ACC112 (cell line): ENCODE data around the gene UNC13D.
A peak's percentile ranks its signal among the peaks of the same experiment; 100 is the strongest.

Experiments used
- H2AFZ ChIP-seq: fragments of 200-600 bp; sonication (generic); one replicate; pipeline ENCODE4 v1.6.0; 2017; ENCODE audit warnings: antibody characterized with exemption, low read length; ENCODE audit not compliant: unreplicated experiment
- H3K27ac ChIP-seq: fragments of 200-600 bp; sonication (generic); 2 replicates; pipeline ENCODE4 v1.5.1; 2014; ENCODE audit warnings: low read depth, mild to moderate bottlenecking, antibody characterized with exemption, low read length, moderate library complexity
- H3K27me3 ChIP-seq: fragments of 200-600 bp; sonication (generic); 2 replicates; pipeline ENCODE4 v1.6.1; 2014; ENCODE audit warnings: mild to moderate bottlenecking, antibody characterized with exemption, low read length, moderate library complexity, mixed read lengths; ENCODE audit not compliant: insufficient read depth
- H3K36me3 ChIP-seq: fragments of 200-600 bp; sonication (generic); 2 replicates; pipeline ENCODE4 v1.6.1; 2016; ENCODE audit warnings: mild to moderate bottlenecking, antibody characterized with exemption, low read length, moderate library complexity, mixed read lengths; ENCODE audit not compliant: insufficient read depth
- H3K4me1 ChIP-seq: fragments of 200-600 bp; sonication (generic); one replicate; pipeline ENCODE4 v1.6.1; 2016; ENCODE audit warnings: low read length, mixed read lengths; ENCODE audit not compliant: insufficient read depth, unreplicated experiment, control insufficient read depth
- H3K4me3 ChIP-seq: fragments of 200-600 bp; sonication (generic); 2 replicates; pipeline ENCODE4 v1.5.1; 2014; ENCODE audit warnings: mild to moderate bottlenecking, low read depth, low read length
- H3K79me2 ChIP-seq: fragments of 200-600 bp; sonication (generic); one replicate; pipeline ENCODE4 v1.6.0; 2016; ENCODE audit warnings: low read length; ENCODE audit not compliant: control insufficient read depth, unreplicated experiment, insufficient read depth

Gene UNC13D

GRCh38 chr17:75848523-75849278, 4.5 kb upstream of the UNC13D start:
- Histone ChIP-seq H3K4me3 (no peak overlapping the region), H3K4me1 (peaks cover 28% of the 10 kb centered on the region), H2AFZ (no peak overlapping the region), H3K27me3 (no peaks in the 10 kb centered on the region), H3K79me2 (peaks cover 3% of the 10 kb centered on the region), H3K27ac (no peak overlapping the region), H3K36me3 (no peaks in the 10 kb centered on the region; the same call in 1 of the 2 replicates)

GRCh38 chr17:75847614-75848522, 3.7 kb upstream of the UNC13D start:
- Histone ChIP-seq H3K4me1 (peaks cover 20% of the 10 kb centered on the region), H3K36me3 (no peaks in the 10 kb centered on the region; the same call in 1 of the 2 replicates), H3K27me3 (no peaks in the 10 kb centered on the region), H2AFZ (no peak overlapping the region), H3K27ac (no peak overlapping the region), H3K4me3 (no peak overlapping the region), H3K79me2 (peaks cover 3% of the 10 kb centered on the region)

GRCh38 chr17:75846692-75847613, 2.7 kb upstream of the UNC13D start:
- H3K27me3 ChIP-seq: no peaks in the 10 kb centered on the region
- no peak overlapping the region for H2AFZ ChIP-seq
- H3K4me3 ChIP-seq: no peak overlapping the region
- no peaks in the 10 kb centered on the region for H3K79me2 ChIP-seq
- H3K27ac ChIP-seq: no peak overlapping the region
- peaks cover 16% of the 10 kb centered on the region for H3K4me1 ChIP-seq
- H3K36me3 ChIP-seq: no peaks in the 10 kb centered on the region; the same call in 1 of the 2 replicates

- H3K27ac ChIP-seq: no peak overlapping the region
Measured at GRCh38 chr17:75845933-75846691, 1.9 kb upstream of the UNC13D start.

GRCh38 chr17:75845058-75845711, 981 bp upstream of the UNC13D start:
- Histone ChIP-seq H3K27ac (peak overlapping the region; percentile 26; the same call in 1 of the 2 replicates), H2AFZ (no peak overlapping the region), H3K79me2 (no peaks in the 10 kb centered on the region), H3K36me3 (no peaks in the 10 kb centered on the region; the same call in 1 of the 2 replicates), H3K4me3 (no peak overlapping the region), H3K4me1 (peaks cover 16% of the 10 kb centered on the region), H3K27me3 (no peaks in the 10 kb centered on the region)

More at GRCh38 chr17:75845933-75846691, 1.9 kb upstream of the UNC13D start:
- H3K27me3 ChIP-seq: no peaks in the 10 kb centered on the region
- no peak overlapping the region for H3K4me3 ChIP-seq
- H3K4me1 ChIP-seq: peaks cover 16% of the 10 kb centered on the region
- H2AFZ ChIP-seq: no peak overlapping the region
- H3K36me3 ChIP-seq: no peaks in the 10 kb centered on the region; the same call in 1 of the 2 replicates
- no peaks in the 10 kb centered on the region for H3K79me2 ChIP-seq

GRCh38 chr17:75844530-75845057, 390 bp upstream of the UNC13D start:
- peak overlapping the region; percentile 26; the same call in 1 of the 2 replicates for H3K27ac ChIP-seq
- H3K79me2 ChIP-seq: no peaks in the 10 kb centered on the region
- H3K27me3 ChIP-seq: no peaks in the 10 kb centered on the region
- no peak overlapping the region for H3K4me3 ChIP-seq
- no peaks in the 10 kb centered on the region; the same call in 1 of the 2 replicates for H3K36me3 ChIP-seq
- H3K4me1 ChIP-seq: peaks cover 16% of the 10 kb centered on the region
- no peak overlapping the region for H2AFZ ChIP-seq

GRCh38 chr17:75842963-75843576, 1.1 kb downstream of the UNC13D start:
- no peak overlapping the region for H3K27ac ChIP-seq
- peaks cover 16% of the 10 kb centered on the region for H3K4me1 ChIP-seq
- H3K4me3 ChIP-seq: no peak overlapping the region
- no peaks in the 10 kb centered on the region for H3K27me3 ChIP-seq
- H2AFZ ChIP-seq: no peak overlapping the region
- H3K79me2 ChIP-seq: no peaks in the 10 kb centered on the region
- H3K36me3 ChIP-seq: no peaks in the 10 kb centered on the region; the same call in 1 of the 2 replicates

GRCh38 chr17:75842411-75842810, 1.8 kb downstream of the UNC13D start:
- no peaks in the 10 kb centered on the region for H3K36me3 ChIP-seq
- H3K27ac ChIP-seq: no peak overlapping the region
- no peaks in the 10 kb centered on the region for H3K27me3 ChIP-seq
- peaks cover 16% of the 10 kb centered on the region for H3K4me1 ChIP-seq
- H3K79me2 ChIP-seq: no peaks in the 10 kb centered on the region
- H3K4me3 ChIP-seq: no peak overlapping the region
- H2AFZ ChIP-seq: no peak overlapping the region

GRCh38 chr17:75840799-75841164, 3.4 kb downstream of the UNC13D start:
- no peaks in the 10 kb centered on the region for H3K27me3 ChIP-seq
- H3K36me3 ChIP-seq: no peaks in the 10 kb centered on the region
- no peak overlapping the region for H2AFZ ChIP-seq
- H3K4me3 ChIP-seq: no peak overlapping the region
- no peak overlapping the region for H3K27ac ChIP-seq
- no peaks in the 10 kb centered on the region for H3K79me2 ChIP-seq
- peaks cover 12% of the 10 kb centered on the region for H3K4me1 ChIP-seq
